ENCODE data around the gene KRABD2.

GRCh38 chr17:8376271-8377067, at the start of gene KRABD2:
- TF ChIP-seq CBX3 (IDR thresholded peaks at IDR 0.05; ENCODE audit: low read depth) (peak; percentile 77; the same call in 1 of the 2 replicates), POLR2A (IDR thresholded peaks at IDR 0.05; ENCODE audit: borderline replicate concordance, extremely low read depth, insufficient read depth, insufficient read length) (peak; percentile 50), CTCF (IDR thresholded peaks at IDR 0.05 in 2 of 3, conservative IDR thresholded peaks at IDR 0.05 in 1 of 3; ENCODE audit: borderline replicate concordance in 1 of 3, insufficient read depth in 1 of 3, low read depth in 2 of 3, low read length in 2 of 3) (peak in 2 of 3 experiments; percentile 60 to 68; a peak in 4 of 6 replicates), MAX (IDR thresholded peaks at IDR 0.05) (peak; percentile 82), YY1 (IDR thresholded peaks at IDR 0.05; ENCODE audit: extremely low read depth, insufficient replicate concordance, low read depth, low read length) (no peak), ELF1 (IDR thresholded peaks at IDR 0.05; ENCODE audit: borderline replicate concordance, low read depth) (no peak; the same call in 1 of the 2 replicates), CEBPB (IDR thresholded peaks at IDR 0.05; ENCODE audit: low read depth) (no peak; the same call in 1 of the 2 replicates), EZH2 (IDR thresholded peaks at IDR 0.05) (no peak), SP1 (IDR thresholded peaks at IDR 0.05; ENCODE audit: low read depth) (peak; percentile 67), EZH2phosphoT487 (IDR thresholded peaks at IDR 0.05; ENCODE audit: borderline replicate concordance) (no peak), POLR2AphosphoS5 (IDR thresholded peaks at IDR 0.05; ENCODE audit: low read depth, low read length) (peak; percentile 99)
